ENCODE data around the gene TBC1D1. TPM values are rescaled to one million over a fixed set of nuclear protein-coding genes. Genes with fewer than 3 reads are reported as not detected.

TBC1D1 gene
- polyA plus RNA-seq, 2 donors: 10.4 to 15.3 TPM

DNA sequence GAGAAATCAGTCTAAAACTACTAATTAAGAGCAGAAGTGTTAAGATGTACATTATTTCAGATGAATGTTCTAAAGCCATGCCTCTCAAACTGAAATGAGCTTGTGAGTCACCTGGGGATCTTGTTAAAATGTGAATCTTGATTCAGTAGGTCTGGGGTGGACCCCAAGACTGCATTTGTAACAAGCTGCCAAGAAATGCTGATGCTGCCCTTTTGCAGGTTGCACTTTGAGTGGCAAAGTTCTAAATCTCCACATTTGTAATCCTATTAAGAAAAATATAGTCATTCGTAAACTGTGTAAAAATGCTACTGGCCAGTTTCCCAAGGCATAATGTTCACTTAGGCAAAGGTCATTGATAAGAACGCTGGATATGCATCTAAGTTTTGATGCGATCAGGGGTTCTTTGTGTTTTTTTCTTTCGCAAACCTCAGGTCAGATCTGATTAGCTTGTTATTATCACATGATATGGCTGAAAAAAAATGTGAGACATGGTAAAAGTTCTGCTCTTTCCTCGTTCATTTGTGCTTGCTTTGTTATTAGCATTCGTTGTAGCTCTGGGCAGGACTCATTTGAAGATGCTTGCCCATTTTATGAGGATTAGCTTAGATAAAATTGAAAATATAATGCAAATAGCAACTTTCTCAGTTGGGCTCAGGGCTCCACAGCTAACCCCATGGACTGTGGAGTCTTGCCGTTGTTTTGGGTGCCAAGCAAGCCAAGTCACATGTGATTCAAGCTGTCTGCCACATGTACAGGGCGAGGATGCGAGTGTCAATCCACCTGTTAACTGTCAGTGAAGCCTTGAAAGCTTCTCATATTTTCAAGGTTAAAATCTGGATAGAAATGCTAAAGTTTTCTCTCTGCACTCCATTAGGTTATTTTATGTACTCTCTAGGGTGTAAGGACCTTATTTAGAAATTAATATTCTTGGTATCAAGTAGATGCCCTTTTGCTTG lies 12.1 kb downstream of the TBC1D1 start:
- WGBS, 2 donors: 73 to 91% methylated on average over 9 of the region's 9 CpGs
- no peaks in the 10 kb centered on the region for H3K27me3 ChIP-seq (ENCODE audit: control insufficient read depth in 1 of 2, insufficient read depth in 2 of 2, low read length in 2 of 2)

DNA sequence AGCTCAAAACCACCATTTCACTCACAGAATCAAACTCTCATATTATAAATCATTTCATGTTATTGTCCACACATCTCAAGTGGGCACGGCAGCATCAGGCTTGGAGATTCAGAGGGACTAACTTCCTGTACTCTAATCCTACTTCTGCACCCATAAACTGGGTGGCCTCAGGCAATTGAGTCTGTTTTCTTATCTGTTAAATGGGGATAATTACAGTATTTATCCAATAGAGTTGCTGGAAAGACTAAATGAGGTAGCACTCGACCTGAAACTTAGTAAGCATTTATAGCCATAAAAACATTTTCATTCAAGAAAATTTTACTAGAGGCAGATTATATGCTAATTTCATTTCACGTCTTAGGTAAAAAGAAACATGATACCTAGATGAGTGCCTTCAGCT lies 13.0 kb downstream of the TBC1D1 start:
- Histone ChIP-seq H3K27ac (ENCODE audit: low read depth in 2 of 2, low read length in 1 of 2) (no peak overlapping the region), H3K4me3 (ENCODE audit: low read depth in 1 of 2, low read length in 2 of 2) (no peak overlapping the region), H3K36me3 (ENCODE audit: control insufficient read depth in 2 of 2, insufficient read depth in 2 of 2, low read length in 1 of 2) (no peaks in the 10 kb centered on the region), H3K9me3 (ENCODE audit: control insufficient read depth in 2 of 2, insufficient read depth in 1 of 2, low read depth in 1 of 2, low read length in 1 of 2) (no peaks in the 10 kb centered on the region), H3K4me1 (ENCODE audit: control insufficient read depth in 2 of 2, insufficient read depth in 2 of 2, low read length in 1 of 2) (no peaks in the 10 kb centered on the region), H3K27me3 (ENCODE audit: control insufficient read depth in 1 of 2, insufficient read depth in 2 of 2, low read length in 2 of 2) (no peaks in the 10 kb centered on the region)
- 82 to 88% methylated on average over 3 of the region's 3 CpGs for WGBS, 2 donors

More for the DNA sequence above, 12.1 kb downstream of the TBC1D1 start:
- H3K4me3 ChIP-seq (ENCODE audit: low read depth in 1 of 2, low read length in 2 of 2): no peak overlapping the region
- H3K4me1 ChIP-seq (ENCODE audit: control insufficient read depth in 2 of 2, insufficient read depth in 2 of 2, low read length in 1 of 2): no peaks in the 10 kb centered on the region
- H3K27ac ChIP-seq (ENCODE audit: low read depth in 2 of 2, low read length in 1 of 2): no peak overlapping the region
- no peaks in the 10 kb centered on the region for H3K9me3 ChIP-seq (ENCODE audit: control insufficient read depth in 2 of 2, insufficient read depth in 1 of 2, low read depth in 1 of 2, low read length in 1 of 2)
- H3K36me3 ChIP-seq (ENCODE audit: control insufficient read depth in 2 of 2, insufficient read depth in 2 of 2, low read length in 1 of 2): no peaks in the 10 kb centered on the region

DNA sequence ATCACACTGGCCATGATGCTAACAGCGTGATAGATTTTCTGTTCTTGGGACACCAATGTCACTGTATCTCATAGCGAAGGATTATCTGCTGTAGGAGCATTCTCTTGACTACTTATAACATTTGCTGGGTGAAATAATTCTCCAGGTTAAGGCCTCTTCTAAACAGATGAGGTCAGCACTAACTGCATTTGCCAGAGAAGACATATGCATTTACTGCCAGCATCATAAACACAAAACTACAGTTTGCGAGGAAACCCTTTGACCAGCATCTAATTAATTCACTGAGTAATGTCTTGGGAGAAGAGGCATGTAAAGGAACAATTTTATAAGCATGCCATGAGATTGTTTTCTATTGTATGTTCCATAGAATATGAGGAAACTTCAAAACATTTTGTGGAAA lies 13.9 kb downstream of the TBC1D1 start:
- H3K27ac ChIP-seq (ENCODE audit: low read depth in 2 of 2, low read length in 1 of 2): no peak overlapping the region
- no peak overlapping the region for H3K4me3 ChIP-seq (ENCODE audit: low read depth in 1 of 2, low read length in 2 of 2)
- WGBS, 2 donors: 94 to 95% methylated on average over 3 of the region's 3 CpGs
- H3K9me3 ChIP-seq (ENCODE audit: control insufficient read depth in 2 of 2, insufficient read depth in 1 of 2, low read depth in 1 of 2, low read length in 1 of 2): no peaks in the 10 kb centered on the region
- H3K36me3 ChIP-seq (ENCODE audit: control insufficient read depth in 2 of 2, insufficient read depth in 2 of 2, low read length in 1 of 2): no peaks in the 10 kb centered on the region
- no peaks in the 10 kb centered on the region for H3K27me3 ChIP-seq (ENCODE audit: control insufficient read depth in 1 of 2, insufficient read depth in 2 of 2, low read length in 2 of 2)
- H3K4me1 ChIP-seq (ENCODE audit: control insufficient read depth in 2 of 2, insufficient read depth in 2 of 2, low read length in 1 of 2): no peaks in the 10 kb centered on the region

DNA sequence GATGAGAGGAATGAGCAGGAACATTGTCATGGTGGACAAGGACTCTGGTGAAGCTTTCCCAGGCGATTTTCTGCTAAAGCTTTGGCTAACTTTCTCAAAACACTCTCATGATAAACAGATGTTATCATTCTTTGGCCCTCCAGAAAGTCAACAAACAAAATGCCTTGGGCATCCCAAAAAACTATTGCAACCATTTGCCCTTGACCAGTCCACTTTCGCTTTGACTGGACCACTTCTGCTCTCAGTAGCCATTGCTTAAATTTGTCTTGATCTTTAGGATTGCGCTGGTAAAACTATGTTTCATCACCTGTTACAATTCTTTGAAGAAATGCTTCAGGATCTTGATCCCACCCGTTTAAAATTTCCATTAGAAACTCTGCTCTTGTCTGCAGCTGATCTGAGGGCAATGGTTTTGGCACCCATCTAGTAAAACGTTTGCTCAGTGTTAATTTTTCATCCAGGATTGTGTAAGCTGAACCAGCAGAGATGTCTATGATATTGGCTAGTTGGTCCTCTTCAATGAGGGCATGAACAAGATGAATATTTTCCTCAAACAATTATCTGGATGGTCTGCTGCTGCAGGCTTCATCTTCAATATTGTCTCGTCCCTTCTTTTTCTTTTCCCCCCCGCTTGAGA lies 14.8 kb downstream of the TBC1D1 start:
- Histone ChIP-seq H3K4me1 (ENCODE audit: control insufficient read depth in 2 of 2, insufficient read depth in 2 of 2, low read length in 1 of 2) (no peaks in the 10 kb centered on the region), H3K27ac (ENCODE audit: low read depth in 2 of 2, low read length in 1 of 2) (no peak overlapping the region), H3K9me3 (ENCODE audit: control insufficient read depth in 2 of 2, insufficient read depth in 1 of 2, low read depth in 1 of 2, low read length in 1 of 2) (no peaks in the 10 kb centered on the region), H3K27me3 (ENCODE audit: control insufficient read depth in 1 of 2, insufficient read depth in 2 of 2, low read length in 2 of 2) (no peaks in the 10 kb centered on the region), H3K36me3 (ENCODE audit: control insufficient read depth in 2 of 2, insufficient read depth in 2 of 2, low read length in 1 of 2) (no peaks in the 10 kb centered on the region), H3K4me3 (ENCODE audit: low read depth in 1 of 2, low read length in 2 of 2) (no peak overlapping the region)
- WGBS, 2 donors: 73 to 79% methylated on average over 7 of the region's 7 CpGs

DNA sequence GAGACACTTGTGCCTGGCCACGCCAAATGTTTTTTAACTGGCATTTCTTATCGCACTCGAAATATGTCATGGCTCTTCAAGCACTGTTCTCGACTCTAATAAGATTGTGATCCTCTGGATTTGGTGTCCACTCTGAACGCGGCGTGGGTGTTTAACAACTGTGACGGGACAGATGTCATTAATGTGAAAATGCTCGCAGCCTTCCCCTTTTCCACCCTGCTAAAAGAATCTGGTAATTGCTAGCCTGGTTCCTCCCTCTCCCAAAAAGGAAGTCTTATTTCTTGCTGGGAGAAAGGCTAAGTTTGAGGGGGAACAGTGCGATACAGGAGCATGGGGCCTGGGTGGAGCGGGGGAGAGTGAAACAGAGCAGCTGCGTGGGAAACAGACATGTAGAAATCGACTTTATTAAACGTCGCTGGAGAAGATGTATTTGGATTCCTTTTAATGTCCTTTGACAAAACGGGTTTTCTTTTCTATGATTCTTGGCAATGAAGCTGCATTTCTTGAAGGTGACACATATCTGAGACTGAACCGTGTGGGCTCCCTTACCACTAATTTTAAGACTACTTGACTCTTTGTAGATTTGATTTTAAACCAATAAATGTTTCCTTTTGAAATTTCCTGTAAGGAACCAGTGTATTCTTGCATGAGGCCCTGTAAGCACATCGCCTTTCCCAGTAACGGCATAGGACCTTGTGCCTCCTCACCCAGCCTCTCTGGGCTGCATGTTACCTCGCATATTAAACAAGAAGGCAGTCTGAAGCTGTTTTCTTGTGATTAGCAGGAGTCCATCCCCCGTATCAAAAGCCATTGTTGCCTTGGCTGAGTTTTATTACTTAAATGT lies 17.8 kb downstream of the TBC1D1 start:
- no peaks in the 10 kb centered on the region for H3K36me3 ChIP-seq (ENCODE audit: control insufficient read depth in 2 of 2, insufficient read depth in 2 of 2, low read length in 1 of 2)
- H3K27me3 ChIP-seq (ENCODE audit: control insufficient read depth in 1 of 2, insufficient read depth in 2 of 2, low read length in 2 of 2): no peaks in the 10 kb centered on the region
- no peaks in the 10 kb centered on the region for H3K4me1 ChIP-seq (ENCODE audit: control insufficient read depth in 2 of 2, insufficient read depth in 2 of 2, low read length in 1 of 2)
- H3K4me3 ChIP-seq (ENCODE audit: low read depth in 1 of 2, low read length in 2 of 2): no peak overlapping the region
- WGBS, 2 donors: 60 to 67% methylated on average over 21 of the region's 21 CpGs
- H3K27ac ChIP-seq (ENCODE audit: low read depth in 2 of 2, low read length in 1 of 2): peak overlapping the region; percentile 55 to 70
- H3K9me3 ChIP-seq (ENCODE audit: control insufficient read depth in 2 of 2, insufficient read depth in 1 of 2, low read depth in 1 of 2, low read length in 1 of 2): no peaks in the 10 kb centered on the region

DNA sequence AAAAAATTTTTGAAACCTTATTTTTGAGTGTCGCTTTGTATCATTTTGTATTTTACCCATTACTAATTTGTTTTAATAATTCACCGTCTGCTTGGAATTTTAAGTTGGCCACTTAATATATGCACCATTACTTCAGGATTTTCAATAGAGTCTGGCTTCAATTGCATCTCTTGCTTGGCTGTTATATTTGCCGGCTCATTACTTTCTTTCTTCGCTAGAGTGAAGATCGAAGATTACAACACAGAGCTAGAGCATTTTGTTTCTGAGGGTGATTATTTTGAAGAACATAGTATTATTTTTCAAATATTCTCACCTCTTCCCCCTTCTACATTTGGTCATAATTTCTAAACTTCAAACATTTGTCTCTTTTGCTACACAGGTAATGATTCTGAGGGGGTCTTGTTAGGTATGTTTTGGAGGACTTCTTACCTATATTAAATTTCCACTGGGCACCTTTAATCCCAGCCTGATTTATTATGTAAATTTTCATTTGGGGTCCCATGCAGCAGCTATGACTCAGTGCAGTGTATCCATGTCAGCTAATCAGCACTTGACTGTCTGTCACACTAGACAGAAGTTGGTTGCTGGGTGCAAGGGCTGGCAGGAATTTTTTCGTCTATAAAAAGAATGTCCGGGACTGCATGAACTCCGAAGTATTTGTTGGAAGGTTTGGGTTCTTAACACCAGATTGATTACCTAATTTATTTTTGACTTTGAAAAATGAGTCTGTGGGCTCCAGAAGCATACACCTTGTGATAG lies 18.6 kb downstream of the TBC1D1 start:
- WGBS, 2 donors: 79 to 86% methylated on average over 8 of the region's 8 CpGs
- no peaks in the 10 kb centered on the region for H3K36me3 ChIP-seq (ENCODE audit: control insufficient read depth in 2 of 2, insufficient read depth in 2 of 2, low read length in 1 of 2)
- no peaks in the 10 kb centered on the region for H3K9me3 ChIP-seq (ENCODE audit: control insufficient read depth in 2 of 2, insufficient read depth in 1 of 2, low read depth in 1 of 2, low read length in 1 of 2)
- no peak overlapping the region for H3K27ac ChIP-seq (ENCODE audit: low read depth in 2 of 2, low read length in 1 of 2)
- H3K4me3 ChIP-seq (ENCODE audit: low read depth in 1 of 2, low read length in 2 of 2): no peak overlapping the region
- no peaks in the 10 kb centered on the region for H3K27me3 ChIP-seq (ENCODE audit: control insufficient read depth in 1 of 2, insufficient read depth in 2 of 2, low read length in 2 of 2)
- no peaks in the 10 kb centered on the region for H3K4me1 ChIP-seq (ENCODE audit: control insufficient read depth in 2 of 2, insufficient read depth in 2 of 2, low read length in 1 of 2)

DNA sequence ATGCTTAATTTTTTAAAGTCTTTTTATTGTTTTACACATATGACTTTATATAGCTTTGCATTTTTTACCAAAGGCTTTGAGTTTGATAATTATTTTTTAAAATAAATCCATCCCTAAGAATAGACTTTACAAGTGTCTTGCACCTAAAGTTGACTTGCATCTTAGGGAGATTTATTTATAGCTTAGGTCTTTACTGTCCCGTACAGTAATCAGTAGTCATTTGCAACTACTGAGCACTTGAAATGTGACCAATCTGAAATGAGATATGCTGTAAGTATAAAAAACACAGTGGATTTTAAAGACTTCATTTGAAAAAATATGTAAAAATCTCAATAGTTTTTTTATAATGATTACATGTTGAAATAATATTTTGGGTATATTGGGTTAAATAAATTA lies 19.2 kb downstream of the TBC1D1 start:
- Histone ChIP-seq H3K4me3 (ENCODE audit: low read depth in 1 of 2, low read length in 2 of 2) (no peak overlapping the region), H3K36me3 (ENCODE audit: control insufficient read depth in 2 of 2, insufficient read depth in 2 of 2, low read length in 1 of 2) (no peaks in the 10 kb centered on the region), H3K9me3 (ENCODE audit: control insufficient read depth in 2 of 2, insufficient read depth in 1 of 2, low read depth in 1 of 2, low read length in 1 of 2) (no peaks in the 10 kb centered on the region), H3K27me3 (ENCODE audit: control insufficient read depth in 1 of 2, insufficient read depth in 2 of 2, low read length in 2 of 2) (no peaks in the 10 kb centered on the region), H3K4me1 (ENCODE audit: control insufficient read depth in 2 of 2, insufficient read depth in 2 of 2, low read length in 1 of 2) (no peaks in the 10 kb centered on the region), H3K27ac (ENCODE audit: low read depth in 2 of 2, low read length in 1 of 2) (no peak overlapping the region)
- WGBS, 2 donors: 66 to 80% methylated on average over 1 of the region's 1 CpG

DNA sequence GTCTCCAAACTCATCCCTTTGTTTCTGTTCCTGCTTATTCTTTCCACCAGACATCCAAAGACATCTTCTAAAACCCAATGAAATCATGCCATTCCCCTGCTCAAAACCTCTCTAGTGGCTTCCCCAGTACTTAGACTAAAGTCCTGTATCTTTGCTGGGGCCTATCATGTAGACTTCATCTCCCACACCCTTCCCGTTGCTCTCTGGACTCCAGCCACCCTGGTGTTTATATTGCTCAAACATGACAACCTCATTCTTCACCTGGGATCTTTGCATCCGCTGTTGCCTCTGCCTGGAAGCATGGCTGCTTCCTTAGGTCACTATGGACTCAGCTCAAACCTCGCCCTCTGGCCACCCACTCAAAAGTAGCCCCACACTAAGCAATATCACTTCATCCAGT lies 23.7 kb downstream of the TBC1D1 start:
- Histone ChIP-seq H3K9me3 (ENCODE audit: control insufficient read depth in 2 of 2, insufficient read depth in 1 of 2, low read depth in 1 of 2, low read length in 1 of 2) (no peaks in the 10 kb centered on the region), H3K27ac (ENCODE audit: low read depth in 2 of 2, low read length in 1 of 2) (no peak overlapping the region), H3K36me3 (ENCODE audit: control insufficient read depth in 2 of 2, insufficient read depth in 2 of 2, low read length in 1 of 2) (no peaks in the 10 kb centered on the region), H3K27me3 (ENCODE audit: control insufficient read depth in 1 of 2, insufficient read depth in 2 of 2, low read length in 2 of 2) (no peaks in the 10 kb centered on the region), H3K4me1 (ENCODE audit: control insufficient read depth in 2 of 2, insufficient read depth in 2 of 2, low read length in 1 of 2) (no peaks in the 10 kb centered on the region), H3K4me3 (ENCODE audit: low read depth in 1 of 2, low read length in 2 of 2) (no peak overlapping the region)
- 82 to 87% methylated on average over 3 of the region's 3 CpGs for WGBS, 2 donors

DNA sequence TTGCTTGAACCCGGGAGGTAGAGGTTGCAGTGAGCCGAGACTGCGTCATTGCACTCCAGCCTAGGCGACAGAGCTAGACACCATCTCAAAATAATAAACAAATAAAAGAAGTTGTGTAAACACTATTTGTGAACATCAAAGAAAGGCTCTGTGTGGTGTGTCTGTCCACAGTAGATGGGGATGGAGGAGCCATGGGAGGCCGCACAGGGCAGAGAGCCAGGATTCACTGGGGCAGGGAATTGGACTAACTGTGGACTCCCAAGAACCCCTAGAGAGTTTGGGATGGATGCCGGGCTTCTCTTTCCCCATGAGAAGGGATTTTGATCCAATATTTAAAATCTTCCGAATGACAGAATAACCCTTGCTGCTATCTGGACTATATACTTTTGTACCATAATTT lies 26.5 kb downstream of the TBC1D1 start:
- no peaks in the 10 kb centered on the region for H3K9me3 ChIP-seq (ENCODE audit: control insufficient read depth in 2 of 2, insufficient read depth in 1 of 2, low read depth in 1 of 2, low read length in 1 of 2)
- H3K27ac ChIP-seq (ENCODE audit: low read depth in 2 of 2, low read length in 1 of 2): no peak overlapping the region
- 85 to 88% methylated on average over 7 of the region's 7 CpGs for WGBS, 2 donors
- H3K36me3 ChIP-seq (ENCODE audit: control insufficient read depth in 2 of 2, insufficient read depth in 2 of 2, low read length in 1 of 2): no peaks in the 10 kb centered on the region
- H3K27me3 ChIP-seq (ENCODE audit: control insufficient read depth in 1 of 2, insufficient read depth in 2 of 2, low read length in 2 of 2): no peaks in the 10 kb centered on the region
- no peaks in the 10 kb centered on the region for H3K4me1 ChIP-seq (ENCODE audit: control insufficient read depth in 2 of 2, insufficient read depth in 2 of 2, low read length in 1 of 2)
- H3K4me3 ChIP-seq (ENCODE audit: low read depth in 1 of 2, low read length in 2 of 2): no peak overlapping the region
